Body of pancreas (tissue), 4 donors: ENCODE results near the gene SCN3B. TPM values are rescaled to one million over a fixed set of nuclear protein-coding genes. Genes with fewer than 3 reads are reported as not detected.

Source experiments
- ATAC-seq: fragments of 150-250 bp; one replicate; pipeline ENCODE4 v1.9.1; 2016
- DNase-seq, 4 donors: peaks; one replicate each; pipeline ENCODE4 v3.0.0-alpha.2; 2019
- H3K27ac ChIP-seq, 4 donors: fragments of 200-600 bp; sonication (generic); 1 replicate in 3 of 4; 2 replicates in 1 of 4; pipeline versions ENCODE4 v1.5.1 to v1.6.1; 2016 to 2019; ENCODE audit warnings: mild to moderate bottlenecking in 1 of 4, mixed read lengths in 1 of 4, moderate library complexity in 1 of 4
- H3K27me3 ChIP-seq, 2 donors: fragments of 200-600 bp; sonication (generic); one replicate each; pipeline ENCODE4 v1.6.0; 2016; ENCODE audit warnings: mild to moderate bottlenecking in 1 of 2
- H3K36me3 ChIP-seq, 2 donors: fragments of 200-600 bp; sonication (generic); replicated peaks in 1 of 2; 2 replicates each; pipeline ENCODE4 v1.5.1; 2016; ENCODE audit warnings: low read depth in 2 of 2; ENCODE audit not compliant: insufficient read depth in 1 of 2
- H3K4me1 ChIP-seq: fragments of 200-600 bp; sonication (generic); one replicate; pipeline ENCODE4 v1.6.0; 2016
- H3K4me3 ChIP-seq, 2 donors: fragments of 200-600 bp; sonication (generic); 1 replicate in 1 of 2; 2 replicates in 1 of 2; pipeline ENCODE4 v1.5.1; 2016 to 2019
- H3K9me3 ChIP-seq, 3 donors: fragments of 200-600 bp; sonication (generic); 1 replicate in 2 of 3; 2 replicates in 1 of 3; pipeline ENCODE4 v1.5.1; 2016
- POLR2A ChIP-seq, 3 donors: fragments of 450-650 bp; IDR thresholded peaks; one replicate each; pipeline ENCODE4 v1.6.1; 2016; ENCODE audit warnings: antibody characterized with exemption in 3 of 3, mild to moderate bottlenecking in 2 of 3
- WGBS, 2 donors: methylation state at CpG; one replicate each; pipeline ENCODE4 v1.1.5; 2017; 5-methylcytosine and 5-hydroxymethylcytosine counted together
- intact Hi-C: fragments of 100-400 bp; cut with DNase I; formaldehyde crosslinking; loops from one replicate; pipeline ENCODE4 v1.15.1; 2023
- total RNA-seq, 2 donors: library from RNA; depleted of rRNA; stranded (reverse); fragments of >200 nt; gene quantifications; one replicate each; pipeline ENCODE4 v1.1.0, GENCODE V29; 2016
- TF ChIP-seq, protein P1 (sequence below), 7 experiments: fragments of 450-650 bp in 4 of 7; fragments of 200-600 bp in 3 of 7; sonication (generic) in 3 of 7; IDR thresholded peaks; one replicate each; pipeline ENCODE4 v1.5.1; 2016 to 2019; ENCODE audit warnings: antibody characterized with exemption in 7 of 7

The SCN3B gene
- total RNA-seq, 2 donors from 2014 or later, result 0.78 to 1.6 TPM

DNA sequence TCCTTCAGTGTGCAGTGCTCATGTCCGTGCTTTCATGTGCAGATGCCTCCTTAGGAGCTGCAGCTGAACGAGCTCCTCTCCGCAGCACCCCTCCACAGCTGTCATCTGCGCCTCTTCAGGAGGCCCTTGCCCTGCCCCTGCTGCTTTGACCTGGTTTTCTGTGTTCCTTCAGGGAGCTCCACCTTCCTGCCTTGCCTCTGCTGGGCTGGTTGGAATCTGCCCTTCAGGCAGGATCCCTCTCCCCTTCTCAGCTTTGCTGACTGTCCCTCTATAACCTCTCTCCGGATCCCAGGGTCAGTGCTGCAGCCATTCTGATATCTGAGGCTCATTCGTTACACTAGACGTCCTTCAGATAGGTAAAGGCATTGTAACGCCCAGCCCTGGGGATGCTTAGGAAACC lies 67.9 kb downstream of the SCN3B start:
- Histone ChIP-seq H3K27ac (no peak overlapping the region), H3K27me3 (no peaks in the 10 kb centered on the region), H3K36me3 (no peaks in the 10 kb centered on the region), H3K4me3 (no peak overlapping the region), H3K9me3 (no peaks in the 10 kb centered on the region), H3K4me1 (peaks cover 52% of the 10 kb centered on the region)
- DNase-seq (no peak), ATAC-seq (no peak)
- intact Hi-C loops, result loop anchor here (10.0 kb wide), 1 partner anchor 118 kb away; no protein-coding TSS in a partner anchor
- TF ChIP-seq, protein P1, sequence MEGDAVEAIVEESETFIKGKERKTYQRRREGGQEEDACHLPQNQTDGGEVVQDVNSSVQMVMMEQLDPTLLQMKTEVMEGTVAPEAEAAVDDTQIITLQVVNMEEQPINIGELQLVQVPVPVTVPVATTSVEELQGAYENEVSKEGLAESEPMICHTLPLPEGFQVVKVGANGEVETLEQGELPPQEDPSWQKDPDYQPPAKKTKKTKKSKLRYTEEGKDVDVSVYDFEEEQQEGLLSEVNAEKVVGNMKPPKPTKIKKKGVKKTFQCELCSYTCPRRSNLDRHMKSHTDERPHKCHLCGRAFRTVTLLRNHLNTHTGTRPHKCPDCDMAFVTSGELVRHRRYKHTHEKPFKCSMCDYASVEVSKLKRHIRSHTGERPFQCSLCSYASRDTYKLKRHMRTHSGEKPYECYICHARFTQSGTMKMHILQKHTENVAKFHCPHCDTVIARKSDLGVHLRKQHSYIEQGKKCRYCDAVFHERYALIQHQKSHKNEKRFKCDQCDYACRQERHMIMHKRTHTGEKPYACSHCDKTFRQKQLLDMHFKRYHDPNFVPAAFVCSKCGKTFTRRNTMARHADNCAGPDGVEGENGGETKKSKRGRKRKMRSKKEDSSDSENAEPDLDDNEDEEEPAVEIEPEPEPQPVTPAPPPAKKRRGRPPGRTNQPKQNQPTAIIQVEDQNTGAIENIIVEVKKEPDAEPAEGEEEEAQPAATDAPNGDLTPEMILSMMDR (IDR thresholded peaks at IDR 0.05), result no peak
- no peak for TF ChIP-seq POLR2A (IDR thresholded peaks at IDR 0.05)
- WGBS, 2 donors, result 74 to 83% methylated on average over 8 of the region's 8 CpGs

DNA sequence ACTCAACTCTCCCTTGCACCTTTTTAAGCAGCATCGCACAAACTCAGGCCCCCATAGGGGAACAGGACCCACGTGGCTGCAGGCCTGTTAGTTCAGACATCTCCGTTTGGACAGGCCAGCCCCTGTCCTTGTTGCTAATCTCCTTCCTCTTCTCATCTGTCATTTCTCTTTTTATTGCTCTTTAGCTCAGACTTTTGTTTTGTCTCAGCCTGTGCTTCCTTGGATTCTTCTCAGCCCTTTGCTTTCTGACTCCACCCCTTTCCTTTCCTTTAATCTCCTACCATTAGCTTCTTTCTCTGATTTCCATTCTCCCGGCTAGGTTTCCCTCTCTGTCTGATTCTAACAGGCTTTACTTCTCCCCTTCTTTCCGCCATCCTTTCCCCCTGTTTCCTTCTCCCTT lies 68.7 kb downstream of the SCN3B start:
- H3K36me3 ChIP-seq, result no peaks in the 10 kb centered on the region
- H3K4me3 ChIP-seq, result no peak overlapping the region
- no peaks in the 10 kb centered on the region for H3K27me3 ChIP-seq
- intact Hi-C loops, result loop anchor here (10.0 kb wide), 1 partner anchor 119 kb away; no protein-coding TSS in a partner anchor
- ATAC-seq, result no peak
- peaks cover 50% of the 10 kb centered on the region for H3K4me1 ChIP-seq
- TF ChIP-seq, protein P1 (IDR thresholded peaks at IDR 0.05), result no peak
- no peak for TF ChIP-seq POLR2A (IDR thresholded peaks at IDR 0.05)
- 72 to 75% methylated on average over 5 of the region's 5 CpGs for WGBS, 2 donors
- H3K27ac ChIP-seq, result no peak overlapping the region
- no peak for DNase-seq
- no peaks in the 10 kb centered on the region for H3K9me3 ChIP-seq

DNA sequence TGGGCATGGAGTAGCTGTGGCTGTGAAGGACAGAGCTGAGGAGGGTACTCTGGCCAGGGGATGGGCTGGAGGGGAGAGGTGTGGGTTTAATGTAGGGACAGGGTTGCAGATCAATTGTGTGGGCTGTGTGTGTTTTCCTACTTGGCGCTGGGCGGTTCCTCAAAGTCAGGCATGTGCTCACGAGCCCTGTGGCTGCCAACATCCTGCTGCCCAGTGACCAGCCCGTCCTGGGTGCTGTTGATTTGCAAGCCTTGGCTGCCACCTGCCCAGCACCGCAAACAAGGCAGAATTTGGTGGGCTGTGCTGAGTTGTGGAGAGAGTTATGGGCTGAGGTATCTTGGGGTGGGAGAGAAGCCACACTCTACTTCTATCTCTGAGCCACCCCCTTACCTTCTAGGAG lies 69.2 kb downstream of the SCN3B start:
- no peak overlapping the region for H3K27ac ChIP-seq
- TF ChIP-seq, protein P1 (IDR thresholded peaks at IDR 0.05), result no peak
- TF ChIP-seq POLR2A (IDR thresholded peaks at IDR 0.05), result no peak
- H3K36me3 ChIP-seq, result no peaks in the 10 kb centered on the region
- H3K27me3 ChIP-seq, result no peaks in the 10 kb centered on the region
- DNase-seq (peak in 2 of 4 donors; percentile 22 to 28), ATAC-seq (no peak)
- WGBS, 2 donors, result 48 to 76% methylated on average over 5 of the region's 5 CpGs
- peaks cover 50% of the 10 kb centered on the region for H3K4me1 ChIP-seq
- intact Hi-C loops, result loop anchor here (10.0 kb wide), 1 partner anchor 120 kb away; no protein-coding TSS in a partner anchor
- H3K9me3 ChIP-seq, result no peaks in the 10 kb centered on the region
- H3K4me3 ChIP-seq, result no peak overlapping the region

DNA sequence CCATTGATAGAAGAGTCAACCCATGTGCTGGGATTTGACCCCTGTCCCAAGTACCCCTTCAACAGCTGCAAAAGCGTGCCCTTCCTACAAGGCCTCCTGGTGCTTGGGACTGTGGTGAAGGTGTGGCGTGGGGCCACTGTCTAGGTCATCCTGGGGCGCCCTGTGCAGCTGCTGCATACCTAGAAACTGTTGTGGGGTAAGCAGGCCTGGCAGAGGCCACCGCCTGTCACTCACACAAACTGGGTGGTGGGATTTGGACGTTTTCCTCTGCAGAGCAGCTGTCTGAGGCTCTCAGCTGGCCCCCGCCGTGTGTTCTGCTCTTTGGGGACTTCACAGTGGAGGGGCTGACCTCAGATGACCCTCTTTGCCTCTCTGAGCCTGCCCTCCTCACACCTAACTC lies 69.7 kb downstream of the SCN3B start:
- intact Hi-C loops, result loop anchor here (10.0 kb wide), 1 partner anchor 120 kb away; no protein-coding TSS in a partner anchor
- 80 to 86% methylated on average over 2 to 7 of the region's 7 CpGs for WGBS, 2 donors
- Histone ChIP-seq H3K9me3 (no peaks in the 10 kb centered on the region), H3K27me3 (no peaks in the 10 kb centered on the region), H3K27ac (no peak overlapping the region), H3K36me3 (no peaks in the 10 kb centered on the region), H3K4me1 (peaks cover 45% of the 10 kb centered on the region), H3K4me3 (no peak overlapping the region)
- no peak for DNase-seq
- no peak for TF ChIP-seq POLR2A (IDR thresholded peaks at IDR 0.05)
- TF ChIP-seq, protein P1 (IDR thresholded peaks at IDR 0.05), result no peak
- no peak for ATAC-seq

DNA sequence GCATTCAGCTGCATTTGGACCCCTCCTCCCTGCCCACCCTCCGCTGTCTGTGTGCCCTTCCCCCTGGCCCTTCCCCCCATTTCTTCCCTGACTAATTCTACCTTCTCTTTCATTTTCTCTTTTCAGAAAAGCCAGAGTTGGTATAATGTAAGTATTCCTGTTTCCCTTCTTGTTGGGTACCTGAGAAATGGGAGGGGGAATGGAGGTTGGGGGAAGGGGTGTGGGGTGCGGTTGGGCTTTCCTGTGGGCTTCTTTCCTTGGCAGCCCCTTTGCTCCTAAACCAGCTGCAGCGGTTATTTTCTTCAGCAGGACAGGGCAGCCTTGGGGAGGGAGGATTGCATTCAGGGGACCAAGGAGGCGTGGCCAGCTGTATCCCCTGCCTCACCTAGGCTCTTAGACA lies 70.2 kb downstream of the SCN3B start:
- Histone ChIP-seq H3K4me3 (no peak overlapping the region), H3K27me3 (no peaks in the 10 kb centered on the region), H3K36me3 (no peaks in the 10 kb centered on the region), H3K27ac (no peak overlapping the region), H3K4me1 (peaks cover 44% of the 10 kb centered on the region), H3K9me3 (no peaks in the 10 kb centered on the region)
- TF ChIP-seq, protein P1 (IDR thresholded peaks at IDR 0.05), result no peak
- TF ChIP-seq POLR2A (IDR thresholded peaks at IDR 0.05), result no peak
- intact Hi-C loops, result loop anchor here (10.0 kb wide), 1 partner anchor 121 kb away; no protein-coding TSS in a partner anchor
- DNase-seq, result no peak
- 89 to 94% methylated on average over 4 of the region's 4 CpGs for WGBS, 2 donors
- no peak for ATAC-seq
